Gastrocnemius medialis (tissue), 4 donors: Measurements from ENCODE around the gene C16orf92. TPM values are rescaled to one million over a fixed set of nuclear protein-coding genes. Genes with fewer than 3 reads are reported as not detected.
"Not testable (repeated sequence)": the region's sequence is repeated elsewhere in the genome, so short reads cannot be mapped to it uniquely, and the experiment has no call there.

Experiments
- ATAC-seq, 2 donors: fragments of 150-250 bp; one replicate each; pipeline ENCODE4 v1.9.1; 2016
- DNase-seq, 2 donors: peaks; one replicate each; pipeline ENCODE4 v3.0.0-alpha.2; 2019
- H3K27ac ChIP-seq, 4 donors: fragments of 200-600 bp; sonication (generic); 1 replicate in 1 of 4; 2 replicates in 3 of 4; pipeline ENCODE4 v1.5.1; 2016 to 2018; ENCODE audit warnings: mild to moderate bottlenecking in 2 of 4, moderate library complexity in 1 of 4
- H3K27me3 ChIP-seq, 3 donors: fragments of 200-600 bp; sonication (generic) in 2 of 3; 1 replicate in 1 of 3; 2 replicates in 2 of 3; pipeline versions ENCODE4 v1.5.1 to v1.6.0; 2016 to 2019; ENCODE audit warnings: mild to moderate bottlenecking in 1 of 3, moderate library complexity in 1 of 3
- H3K36me3 ChIP-seq, 2 donors: fragments of 200-600 bp; sonication (generic) in 1 of 2; one replicate each; pipeline ENCODE4 v1.5.1; 2017 to 2018
- H3K4me1 ChIP-seq, 2 donors: fragments of 200-600 bp; sonication (generic) in 1 of 2; one replicate each; pipeline ENCODE4 v1.5.1; 2016 to 2017; ENCODE audit warnings: mild to moderate bottlenecking in 2 of 2
- H3K4me3 ChIP-seq, 4 donors: fragments of 200-600 bp; sonication (generic) in 3 of 4; 1 replicate in 1 of 4; 2 replicates in 3 of 4; pipeline ENCODE4 v1.5.1; 2016 to 2019; ENCODE audit warnings: mild to moderate bottlenecking in 2 of 4
- H3K9me3 ChIP-seq, 3 donors: fragments of 200-600 bp; sonication (generic) in 2 of 3; 1 replicate in 1 of 3; 2 replicates in 2 of 3; pipeline ENCODE4 v1.5.1; 2016 to 2019
- POLR2A ChIP-seq, 2 donors: fragments of 450-650 bp; IDR thresholded peaks; one replicate each; pipeline ENCODE4 v1.6.1; 2017; ENCODE audit warnings: antibody characterized with exemption in 2 of 2, mild to moderate bottlenecking in 2 of 2, moderate library complexity in 2 of 2
- in situ Hi-C, 4 donors: fragments of 200-750 bp; cut with MboI; loops; one replicate each; pipeline versions ENCODE4 v1.15.0 to v1.8.0; 2017; ENCODE audit warnings: low sequenced_read_pairs in 4 of 4
- intact Hi-C: fragments of 100-400 bp; cut with DNase I; formaldehyde crosslinking; loops from one replicate; pipeline ENCODE4 v1.15.1; 2023; ENCODE audit warnings: low total_unique reads
- total RNA-seq, 4 donors: library from RNA; depleted of rRNA; stranded (reverse); fragments of >200 nt; gene quantifications; one replicate each; pipeline versions ENCODE4 v1.1.0 to v1.2.3, GENCODE V29; 2016
- TF ChIP-seq, protein P1 (sequence below), 5 experiments: fragments of 450-650 bp in 3 of 5; fragments of 200-600 bp in 2 of 5; sonication (generic) in 2 of 5; IDR thresholded peaks in 4 of 5; conservative IDR thresholded peaks in 1 of 5; 1 replicate in 4 of 5; 2 replicates in 1 of 5; pipeline ENCODE4 v1.5.1; 2016 to 2019; ENCODE audit warnings: antibody characterized with exemption in 5 of 5, mild to moderate bottlenecking in 3 of 5, moderate library complexity in 3 of 5

Gene C16orf92
- total RNA-seq, 4 donors from 2014 or later = not detected

DNA sequence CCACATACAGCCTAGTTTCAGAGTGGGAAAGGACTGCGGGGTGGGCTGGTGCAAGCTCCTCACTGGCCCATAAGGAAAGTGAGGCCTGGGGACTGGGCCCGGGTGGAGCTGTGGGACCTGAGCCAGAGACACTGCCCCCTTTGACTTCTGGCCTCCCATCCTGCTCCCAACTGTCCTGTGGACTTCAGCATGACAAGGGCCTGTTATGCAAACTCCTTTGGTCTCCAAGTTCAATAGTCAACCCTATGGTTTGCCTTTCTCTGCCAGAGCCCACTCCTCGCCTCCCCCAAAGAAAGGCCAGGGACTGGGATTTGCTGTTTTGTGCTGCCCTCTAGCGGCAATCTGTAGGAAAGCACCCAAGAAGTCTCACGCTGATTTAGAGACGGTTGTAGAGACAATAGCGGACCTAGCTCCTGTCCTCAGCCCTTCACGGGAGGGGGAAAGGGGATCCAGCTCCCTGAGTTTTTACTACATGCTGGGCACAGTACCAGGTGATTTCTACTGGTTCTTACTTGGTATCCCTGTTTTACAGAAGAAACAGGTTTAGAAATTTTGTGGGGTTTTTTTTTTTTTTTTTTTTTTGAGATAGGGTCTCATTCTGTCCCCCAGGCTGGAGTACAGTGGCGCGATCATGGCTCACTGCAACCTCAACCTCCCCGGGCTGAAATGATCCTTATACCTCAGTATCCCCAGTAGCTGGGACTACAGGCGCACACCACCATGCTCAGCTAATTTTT is 9.3 kb downstream of the C16orf92 start:
- no peak overlapping the region for H3K27ac ChIP-seq
- peaks cover 0 to 15% of the 10 kb centered on the region in 2 donors for H3K4me1 ChIP-seq
- H3K27me3 ChIP-seq = peaks cover 30 to 55% (median 39%) of the 10 kb centered on the region in 3 donors
- ATAC-seq (peak in 1 of 2 donors; percentile 53), DNase-seq (peak in 1 of 2 donors; percentile 42)
- H3K9me3 ChIP-seq = no peaks in the 10 kb centered on the region
- no peak overlapping the region for H3K4me3 ChIP-seq
- H3K36me3 ChIP-seq = no peaks in the 10 kb centered on the region
- TF ChIP-seq, protein P1, sequence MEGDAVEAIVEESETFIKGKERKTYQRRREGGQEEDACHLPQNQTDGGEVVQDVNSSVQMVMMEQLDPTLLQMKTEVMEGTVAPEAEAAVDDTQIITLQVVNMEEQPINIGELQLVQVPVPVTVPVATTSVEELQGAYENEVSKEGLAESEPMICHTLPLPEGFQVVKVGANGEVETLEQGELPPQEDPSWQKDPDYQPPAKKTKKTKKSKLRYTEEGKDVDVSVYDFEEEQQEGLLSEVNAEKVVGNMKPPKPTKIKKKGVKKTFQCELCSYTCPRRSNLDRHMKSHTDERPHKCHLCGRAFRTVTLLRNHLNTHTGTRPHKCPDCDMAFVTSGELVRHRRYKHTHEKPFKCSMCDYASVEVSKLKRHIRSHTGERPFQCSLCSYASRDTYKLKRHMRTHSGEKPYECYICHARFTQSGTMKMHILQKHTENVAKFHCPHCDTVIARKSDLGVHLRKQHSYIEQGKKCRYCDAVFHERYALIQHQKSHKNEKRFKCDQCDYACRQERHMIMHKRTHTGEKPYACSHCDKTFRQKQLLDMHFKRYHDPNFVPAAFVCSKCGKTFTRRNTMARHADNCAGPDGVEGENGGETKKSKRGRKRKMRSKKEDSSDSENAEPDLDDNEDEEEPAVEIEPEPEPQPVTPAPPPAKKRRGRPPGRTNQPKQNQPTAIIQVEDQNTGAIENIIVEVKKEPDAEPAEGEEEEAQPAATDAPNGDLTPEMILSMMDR (IDR thresholded peaks at IDR 0.05 in 4 of 5, conservative IDR thresholded peaks at IDR 0.05 in 1 of 5) = peak; percentile 5 to 70 (median 52)
- no peak for TF ChIP-seq POLR2A (IDR thresholded peaks at IDR 0.05)
- in situ Hi-C loops (loop anchor here in 1 of 4 donors (25.0 kb wide), 1 partner anchor 345 kb away; the partner anchor contains the start of gene QPRT), intact Hi-C loops (no loop called here)

DNA sequence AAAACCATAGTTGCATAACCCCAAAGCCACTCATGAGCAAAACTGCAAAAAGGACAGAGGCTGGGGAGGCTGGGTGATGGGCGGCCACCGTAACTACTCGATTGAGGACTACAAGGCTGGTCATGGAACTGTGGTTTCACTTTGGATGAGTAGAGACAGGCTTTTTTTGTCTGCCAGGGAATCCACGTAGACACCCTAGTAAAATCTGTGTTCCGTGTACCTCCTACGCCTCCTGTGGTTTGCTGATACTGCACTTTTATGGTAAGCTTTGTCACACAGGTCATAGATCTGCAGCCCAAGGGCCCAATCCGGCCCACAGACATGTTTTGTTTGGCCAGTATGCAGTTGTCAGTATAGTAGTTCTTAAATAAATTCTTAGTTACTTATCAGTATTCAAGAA is 10.3 kb downstream of the C16orf92 start:
- TF ChIP-seq, protein P1 (IDR thresholded peaks at IDR 0.05 in 4 of 5, conservative IDR thresholded peaks at IDR 0.05 in 1 of 5) = no peak
- no peak for TF ChIP-seq POLR2A (IDR thresholded peaks at IDR 0.05)
- DNase-seq = no peak
- no peak overlapping the region for H3K4me3 ChIP-seq
- H3K36me3 ChIP-seq = no peaks in the 10 kb centered on the region
- peaks cover 30 to 53% (median 39%) of the 10 kb centered on the region in 3 donors for H3K27me3 ChIP-seq
- H3K9me3 ChIP-seq = no peaks in the 10 kb centered on the region
- in situ Hi-C loops = loop anchor here in 1 of 4 donors (25.0 kb wide), 1 partner anchor 346 kb away; the partner anchor contains the start of gene QPRT
- ATAC-seq = no peak
- no peak overlapping the region for H3K27ac ChIP-seq
- intact Hi-C loops = no loop called here
- H3K4me1 ChIP-seq = peaks cover 0 to 15% of the 10 kb centered on the region in 2 donors

DNA sequence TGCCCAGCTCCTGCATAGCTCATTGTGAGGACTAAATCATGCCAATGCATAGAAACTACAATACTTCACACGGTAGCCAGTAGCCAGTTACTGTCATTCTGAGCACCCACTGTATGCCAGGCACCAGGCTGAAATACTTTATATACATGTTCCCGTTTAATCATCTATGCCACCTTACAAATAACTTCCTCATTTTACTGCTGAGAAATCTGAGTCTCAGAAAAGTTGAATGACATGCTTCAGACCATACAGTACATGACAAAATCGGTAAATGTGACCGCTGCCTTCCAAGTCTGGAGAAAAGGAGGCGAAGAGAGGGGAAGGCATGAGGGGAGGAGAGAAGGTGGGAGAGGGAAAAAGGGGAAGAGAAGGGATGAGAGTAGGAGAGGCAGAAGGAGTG is 17.2 kb downstream of the C16orf92 start:
- ATAC-seq (no peak), DNase-seq (no peak)
- peaks cover 0 to 5% (median 0%) of the 10 kb centered on the region in 3 donors for H3K27me3 ChIP-seq
- in situ Hi-C loops (loop anchor here in 2 of 4 donors (10.0 to 25.0 kb wide), 2 partner anchors 145 to 353 kb away; partner anchors contain the start of genes CORO1A (in 1 of the 2) and QPRT (in 1 of the 2)), intact Hi-C loops (no loop called here)
- H3K4me1 ChIP-seq = no peaks in the 10 kb centered on the region
- no peaks in the 10 kb centered on the region for H3K9me3 ChIP-seq
- H3K27ac ChIP-seq = no peak overlapping the region
- no peak overlapping the region for H3K4me3 ChIP-seq
- TF ChIP-seq, protein P1 (IDR thresholded peaks at IDR 0.05 in 4 of 5, conservative IDR thresholded peaks at IDR 0.05 in 1 of 5) = no peak
- TF ChIP-seq POLR2A (IDR thresholded peaks at IDR 0.05) = no peak
- H3K36me3 ChIP-seq = no peaks in the 10 kb centered on the region

DNA sequence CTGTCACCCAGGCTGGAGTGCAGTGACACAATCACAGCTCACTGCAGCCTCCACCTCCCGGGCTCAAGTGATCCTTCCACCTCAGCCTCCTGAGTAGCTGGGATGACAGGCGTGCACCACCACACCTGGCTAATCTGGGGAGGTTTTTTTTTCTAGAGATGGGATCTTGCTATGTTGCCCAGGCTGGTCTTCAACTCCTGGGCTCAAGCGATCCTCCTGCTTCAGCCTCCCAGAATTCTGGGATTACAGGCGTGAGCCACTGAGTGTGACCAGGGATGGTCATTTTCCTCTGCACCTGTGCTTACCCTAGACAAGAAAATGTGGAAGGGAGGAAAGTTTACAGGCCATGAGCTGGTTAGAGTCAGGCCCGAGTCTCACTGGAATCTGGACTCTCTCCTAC is 17.7 kb downstream of the C16orf92 start:
- ATAC-seq, H3K4me3 ChIP-seq, H3K27ac ChIP-seq, H3K9me3 ChIP-seq, H3K36me3 ChIP-seq, H3K4me1 ChIP-seq, DNase-seq, H3K27me3 ChIP-seq, intact Hi-C loops: not testable (repeated sequence)
- in situ Hi-C loops = loop anchor here in 2 of 4 donors (10.0 to 25.0 kb wide), 2 partner anchors 144 to 353 kb away; partner anchors contain the start of genes CORO1A (in 1 of the 2) and QPRT (in 1 of the 2)

DNA sequence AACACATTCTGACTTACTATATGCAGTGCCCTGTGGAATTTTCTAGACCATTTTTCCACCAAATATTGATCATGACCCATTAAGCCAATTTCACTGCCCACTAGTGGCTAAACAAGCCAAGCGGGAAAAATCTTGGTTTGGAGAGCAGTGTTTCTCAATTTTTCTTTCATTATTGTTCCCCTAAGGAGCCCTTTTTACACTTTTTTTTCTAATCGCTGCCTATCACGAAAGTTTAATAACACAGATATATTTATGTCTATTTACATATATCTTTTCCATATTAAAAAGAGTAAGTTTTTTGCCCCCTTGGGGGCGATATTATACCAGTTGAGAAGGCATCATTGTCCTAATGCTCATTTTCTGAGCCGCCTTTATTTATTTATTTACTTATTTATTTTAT is 18.8 kb downstream of the C16orf92 start:
- no peak for ATAC-seq
- Histone ChIP-seq H3K4me1 (no peaks in the 10 kb centered on the region), H3K27ac (no peak overlapping the region), H3K4me3 (no peak overlapping the region), H3K9me3 (no peaks in the 10 kb centered on the region), H3K36me3 (no peaks in the 10 kb centered on the region), H3K27me3 (no peaks in the 10 kb centered on the region)
- TF ChIP-seq, protein P1 (IDR thresholded peaks at IDR 0.05 in 4 of 5, conservative IDR thresholded peaks at IDR 0.05 in 1 of 5) = peak in 3 of 5 experiments; percentile 34 to 65 (median 48)
- TF ChIP-seq POLR2A (IDR thresholded peaks at IDR 0.05) = no peak
- in situ Hi-C loops = loop anchor here in 2 of 4 donors (10.0 to 25.0 kb wide), 2 partner anchors 143 to 355 kb away; partner anchors contain the start of genes CORO1A (in 1 of the 2) and QPRT (in 1 of the 2)
- intact Hi-C loops = loop anchor here (2.0 kb wide), 1 partner anchor 51 kb away; no protein-coding TSS in a partner anchor
- no peak for DNase-seq
